ENCODE results near the gene ALKBH4. TPM values are rescaled to one million over a fixed set of nuclear protein-coding genes. Genes with fewer than 3 reads are reported as not detected.
"Not testable (repeated sequence)": the region's sequence is repeated elsewhere in the genome, so short reads cannot be mapped to it uniquely, and the experiment has no call there.

The ALKBH4 gene, protein sequence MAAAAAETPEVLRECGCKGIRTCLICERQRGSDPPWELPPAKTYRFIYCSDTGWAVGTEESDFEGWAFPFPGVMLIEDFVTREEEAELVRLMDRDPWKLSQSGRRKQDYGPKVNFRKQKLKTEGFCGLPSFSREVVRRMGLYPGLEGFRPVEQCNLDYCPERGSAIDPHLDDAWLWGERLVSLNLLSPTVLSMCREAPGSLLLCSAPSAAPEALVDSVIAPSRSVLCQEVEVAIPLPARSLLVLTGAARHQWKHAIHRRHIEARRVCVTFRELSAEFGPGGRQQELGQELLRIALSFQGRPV
- total RNA-seq (1 to 10 TPM; 8.6 to 9.5 TPM), polyA plus RNA-seq (ENCODE audit: insufficient read length in 6 of 6) (10 to 100 TPM; 10.3 to 14.1 (median 11.5) TPM)
- long read RNA-seq, donor 1, transcript ALKBH4-201 (3 exons, 2,105 nt) = major isoform, 5 of 6 reads
- long read RNA-seq, donor 1, partial matches to known transcripts = 0 of 6 reads
- long read RNA-seq, donor 1, other reads (novel, unspliced or antisense) = 0 of 6 reads
- long read RNA-seq, donor 2, partial matches to known transcripts = 0 of 4 reads
- long read RNA-seq, donor 2, other reads (novel, unspliced or antisense) = 0 of 4 reads
- long read RNA-seq, donor 3, transcript ALKBH4-201 (3 exons, 2,105 nt) = major isoform, 8 of 8 reads
- long read RNA-seq, donor 3, partial matches to known transcripts = 0 of 8 reads
- long read RNA-seq, donor 3, other reads (novel, unspliced or antisense) = 0 of 8 reads
- long read RNA-seq, donor 4, transcript ALKBH4-201 (3 exons, 2,105 nt) = major isoform, 22 of 30 reads
- long read RNA-seq, donor 4, partial matches to known transcripts = 0 of 30 reads
- long read RNA-seq, donor 4, other reads (novel, unspliced or antisense) = 8 of 30 reads
- long read RNA-seq, donor 5, transcript ALKBH4-201 (3 exons, 2,105 nt) = major isoform, 5 of 5 reads
- long read RNA-seq, donor 5, partial matches to known transcripts = 0 of 5 reads
- long read RNA-seq, donor 5, other reads (novel, unspliced or antisense) = 0 of 5 reads
- long read RNA-seq, donor 6, partial matches to known transcripts = 0 of 3 reads
- long read RNA-seq, donor 6, other reads (novel, unspliced or antisense) = 0 of 3 reads
- long read RNA-seq, donor 7, partial matches to known transcripts = 0 of 2 reads
- long read RNA-seq, donor 7, other reads (novel, unspliced or antisense) = 0 of 2 reads
- long read RNA-seq, donor 8, transcript ALKBH4-201 (3 exons, 2,105 nt) = major isoform, 5 of 5 reads
- long read RNA-seq, donor 8, partial matches to known transcripts = 0 of 5 reads
- long read RNA-seq, donor 8, other reads (novel, unspliced or antisense) = 0 of 5 reads
- long read RNA-seq, donor 9 = 0 reads
- long read RNA-seq, donor 10, transcript ALKBH4-202 (3 exons, 1,405 nt) = minor isoform, 6 of 32 reads
- long read RNA-seq, donor 10, transcript ALKBH4-201 (3 exons, 2,105 nt) = major isoform, 24 of 32 reads
- long read RNA-seq, donor 10, partial matches to known transcripts = 1 of 32 reads
- long read RNA-seq, donor 10, other reads (novel, unspliced or antisense) = 1 of 32 reads
- long read RNA-seq, donor 11, transcript ALKBH4-201 (3 exons, 2,105 nt) = major isoform, 5 of 6 reads
- long read RNA-seq, donor 11, partial matches to known transcripts = 0 of 6 reads
- long read RNA-seq, donor 11, other reads (novel, unspliced or antisense) = 0 of 6 reads
- long read RNA-seq, donor 12, partial matches to known transcripts = 6 of 9 reads
- long read RNA-seq, donor 12, other reads (novel, unspliced or antisense) = 0 of 9 reads

DNA sequence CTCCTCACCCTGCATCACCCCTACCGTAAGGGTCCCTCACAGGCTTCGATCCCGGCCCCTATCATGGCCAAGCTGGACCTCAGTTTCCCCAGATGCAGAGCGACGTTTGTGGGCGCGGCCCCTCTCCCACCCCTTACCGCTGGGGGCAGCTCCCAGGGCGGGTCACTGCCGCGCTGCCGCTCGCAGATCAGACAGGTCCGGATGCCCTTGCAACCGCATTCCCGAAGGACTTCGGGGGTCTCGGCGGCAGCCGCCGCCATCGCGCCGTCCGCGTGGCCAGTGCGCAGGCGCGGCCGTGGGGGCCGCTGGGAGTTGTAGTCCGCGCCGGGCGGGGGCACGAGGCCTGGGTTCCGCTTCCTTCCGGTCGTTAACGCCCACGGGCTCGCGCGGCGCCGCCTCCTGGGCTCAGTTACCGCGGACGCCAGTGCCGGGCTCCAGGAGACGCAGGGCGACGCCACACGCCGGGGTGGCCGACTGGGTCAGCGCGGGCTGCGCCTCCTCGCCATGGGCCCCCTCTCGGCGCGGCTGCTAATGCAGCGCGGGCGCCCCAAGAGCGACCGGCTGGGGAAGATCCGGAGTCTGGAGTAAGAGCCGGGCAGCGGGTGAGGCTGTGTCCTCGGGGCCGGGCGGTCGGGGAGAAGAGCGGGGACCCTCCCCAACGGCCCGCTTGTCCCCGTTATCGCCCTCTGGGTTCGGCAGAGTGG is at the start of gene ALKBH4, which contains the start of gene LRWD1:
TSS of gene ALKBH4 (minus strand) at position 287 of the 704 bp plus-strand sequence. CDS start at position 260, 27 bp downstream.
TSS of gene LRWD1 (plus strand) at position 408 of the 704 bp plus-strand sequence. CDS start at position 505, 97 bp downstream.
- Histone ChIP-seq H3K4me1 (peaks cover 12 to 28% of the 10 kb centered on the region in 2 donors), H3K27me3 (no peaks in the 10 kb centered on the region), H3K4me3 (peak within 1 kb of the TSS; percentile 76 to 96), H3K36me3 (peaks cover 0 to 24% of the 10 kb centered on the region in 2 donors), H3K27ac (peak within 1 kb of the TSS in 1 of 2 donors; percentile 82), H3K9me3 (no peaks in the 10 kb centered on the region)
- intact Hi-C loops (cut with DNase I) = no loop called here
- TF ChIP-seq, protein P1, sequence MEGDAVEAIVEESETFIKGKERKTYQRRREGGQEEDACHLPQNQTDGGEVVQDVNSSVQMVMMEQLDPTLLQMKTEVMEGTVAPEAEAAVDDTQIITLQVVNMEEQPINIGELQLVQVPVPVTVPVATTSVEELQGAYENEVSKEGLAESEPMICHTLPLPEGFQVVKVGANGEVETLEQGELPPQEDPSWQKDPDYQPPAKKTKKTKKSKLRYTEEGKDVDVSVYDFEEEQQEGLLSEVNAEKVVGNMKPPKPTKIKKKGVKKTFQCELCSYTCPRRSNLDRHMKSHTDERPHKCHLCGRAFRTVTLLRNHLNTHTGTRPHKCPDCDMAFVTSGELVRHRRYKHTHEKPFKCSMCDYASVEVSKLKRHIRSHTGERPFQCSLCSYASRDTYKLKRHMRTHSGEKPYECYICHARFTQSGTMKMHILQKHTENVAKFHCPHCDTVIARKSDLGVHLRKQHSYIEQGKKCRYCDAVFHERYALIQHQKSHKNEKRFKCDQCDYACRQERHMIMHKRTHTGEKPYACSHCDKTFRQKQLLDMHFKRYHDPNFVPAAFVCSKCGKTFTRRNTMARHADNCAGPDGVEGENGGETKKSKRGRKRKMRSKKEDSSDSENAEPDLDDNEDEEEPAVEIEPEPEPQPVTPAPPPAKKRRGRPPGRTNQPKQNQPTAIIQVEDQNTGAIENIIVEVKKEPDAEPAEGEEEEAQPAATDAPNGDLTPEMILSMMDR (IDR thresholded peaks at IDR 0.05) = peak in 1 of 2 donors; percentile 27
- ATAC-seq (peak; percentile 98), DNase-seq (peak; percentile 91 to 99 (median 95))

DNA sequence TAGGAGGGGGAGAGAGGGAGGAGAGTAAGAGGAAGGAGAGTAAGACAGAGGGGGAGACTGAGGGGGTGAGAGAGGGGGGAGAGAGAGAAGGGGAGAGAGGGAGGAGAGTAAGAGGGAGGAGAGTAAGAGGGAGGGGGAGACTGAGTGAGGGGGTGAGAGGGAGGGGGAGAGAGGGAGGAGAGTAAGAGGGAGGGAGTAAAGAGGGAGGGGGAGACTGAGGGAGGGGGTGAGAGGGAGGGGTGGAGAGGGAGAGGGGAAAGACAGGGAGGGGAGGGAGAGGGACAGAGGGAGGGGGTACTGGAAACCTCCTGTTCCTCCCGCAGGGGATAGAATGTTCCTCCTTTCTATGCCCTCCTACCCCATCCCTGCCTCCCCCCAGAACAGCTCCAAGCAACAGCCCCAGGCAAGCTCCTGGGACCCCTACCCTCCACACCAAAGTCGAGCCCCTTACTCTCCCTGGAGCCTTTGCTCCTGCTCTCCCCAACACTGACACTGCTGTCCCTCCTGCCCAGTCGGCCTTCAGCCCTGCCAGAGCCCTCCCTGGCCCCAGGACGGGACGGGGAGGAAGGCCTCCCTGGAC is 48.1 kb upstream of the ALKBH4 start:
- H3K4me1 ChIP-seq; H3K9me3 ChIP-seq; intact Hi-C loops (cut with DNase I); H3K36me3 ChIP-seq; H3K27me3 ChIP-seq: not testable (repeated sequence)
- H3K27ac ChIP-seq = peak overlapping the region; percentile 47 to 75
- ATAC-seq (peak; percentile 1), DNase-seq (peak; percentile 40 to 92 (median 70))
- peak overlapping the region in 1 of 2 donors; percentile 28 for H3K4me3 ChIP-seq

DNA sequence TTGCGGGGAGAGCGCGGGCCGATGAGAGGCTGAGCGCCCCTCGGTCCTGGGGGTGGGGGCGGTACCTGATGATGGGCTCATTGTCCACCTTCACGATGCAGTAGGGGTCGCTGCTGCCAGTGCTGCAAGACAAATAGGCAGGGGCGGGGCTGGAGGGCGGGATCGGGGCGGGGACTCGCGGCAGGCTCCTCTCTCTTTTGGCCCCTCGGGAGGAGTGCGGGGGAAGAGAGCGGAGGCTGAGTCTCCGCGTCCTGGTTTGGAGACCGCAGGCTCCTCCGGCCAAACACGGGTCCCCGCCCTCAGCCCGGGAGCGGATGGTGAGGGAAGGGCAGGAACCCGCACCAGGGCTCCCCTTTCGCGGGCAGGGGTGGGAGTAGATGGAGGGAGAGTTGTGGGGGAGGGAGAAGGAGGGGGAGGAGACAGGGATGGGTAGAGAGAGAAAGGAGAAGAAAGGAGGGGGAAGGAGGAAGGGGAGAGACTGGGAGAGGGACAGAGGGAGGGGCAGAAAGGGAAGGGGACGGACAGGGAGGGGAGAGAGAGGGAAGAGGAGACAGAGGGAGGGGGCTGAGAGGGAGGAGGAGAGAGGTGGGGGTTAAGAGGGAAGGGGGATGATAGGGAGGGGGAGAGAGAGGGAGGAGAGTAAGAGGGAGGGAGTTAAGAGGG is 47.3 kb upstream of the ALKBH4 start:
- intact Hi-C loops (cut with DNase I); H3K36me3 ChIP-seq; H3K9me3 ChIP-seq; DNase-seq; H3K27me3 ChIP-seq; H3K4me1 ChIP-seq; H3K27ac ChIP-seq; H3K4me3 ChIP-seq: not testable (repeated sequence)
- ATAC-seq = peak; percentile 55

DNA sequence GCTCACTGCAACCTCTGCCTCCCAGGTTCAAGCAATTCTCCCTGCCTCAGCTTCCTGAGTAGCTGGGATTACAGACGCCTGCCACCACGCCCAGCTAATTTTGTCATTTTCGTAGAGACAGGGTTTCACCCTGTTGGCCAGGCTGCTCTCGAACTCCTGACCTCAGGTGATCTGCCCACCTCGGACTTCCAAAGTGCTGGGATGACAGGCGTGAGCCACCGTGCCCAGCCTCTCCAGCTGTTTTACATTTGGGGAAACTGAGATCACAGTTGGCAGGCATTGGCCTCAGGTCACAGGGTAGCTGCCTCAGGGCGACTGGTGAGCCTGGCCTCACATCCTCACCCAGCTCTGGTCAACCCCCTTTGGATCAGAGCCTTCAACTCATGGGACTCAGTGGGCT is 45.9 kb upstream of the ALKBH4 start:
- H3K9me3 ChIP-seq; H3K27me3 ChIP-seq; H3K4me3 ChIP-seq; ATAC-seq; H3K36me3 ChIP-seq; intact Hi-C loops (cut with DNase I); H3K4me1 ChIP-seq; H3K27ac ChIP-seq: not testable (repeated sequence)
- DNase-seq = peak in 2 of 4 donors; percentile 15 to 35

DNA sequence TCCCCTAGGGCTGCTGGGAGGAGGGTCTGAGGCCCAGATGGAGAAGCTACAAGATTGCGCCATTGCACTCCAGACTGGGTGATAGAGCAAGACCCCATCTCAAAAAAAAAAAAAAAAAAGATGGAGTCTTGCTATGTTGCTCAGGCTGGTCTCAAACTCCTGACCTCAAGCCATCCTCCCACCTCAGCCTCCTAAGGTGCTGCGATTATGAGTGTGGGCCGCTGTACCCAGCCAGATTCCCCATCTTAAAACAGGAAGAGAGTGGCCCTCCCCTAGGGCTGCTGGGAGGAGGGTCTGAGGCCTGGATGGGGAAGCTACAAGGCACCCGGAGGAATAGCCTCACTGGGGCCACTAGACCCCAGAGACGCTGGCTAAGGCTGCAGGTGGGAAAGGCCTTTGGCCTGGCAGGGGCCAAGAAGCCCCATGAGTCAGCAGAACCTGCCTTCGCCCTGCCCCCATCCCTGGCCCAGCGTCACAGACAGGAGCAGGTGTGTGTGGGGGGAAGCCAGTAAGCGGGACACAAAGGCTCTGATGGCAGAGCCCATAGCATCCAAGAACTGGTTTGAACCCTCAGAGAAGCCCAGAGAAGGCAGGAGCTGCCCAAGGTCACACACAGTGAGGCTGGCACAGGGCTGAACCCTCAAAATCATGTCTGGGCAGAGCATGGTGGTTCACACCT is 42.9 kb upstream of the ALKBH4 start:
- ATAC-seq; H3K27ac ChIP-seq; H3K9me3 ChIP-seq; H3K36me3 ChIP-seq; H3K4me3 ChIP-seq; H3K27me3 ChIP-seq; intact Hi-C loops (cut with DNase I); H3K4me1 ChIP-seq: not testable (repeated sequence)
- peak in 2 of 4 donors; percentile 22 to 33 for DNase-seq

DNA sequence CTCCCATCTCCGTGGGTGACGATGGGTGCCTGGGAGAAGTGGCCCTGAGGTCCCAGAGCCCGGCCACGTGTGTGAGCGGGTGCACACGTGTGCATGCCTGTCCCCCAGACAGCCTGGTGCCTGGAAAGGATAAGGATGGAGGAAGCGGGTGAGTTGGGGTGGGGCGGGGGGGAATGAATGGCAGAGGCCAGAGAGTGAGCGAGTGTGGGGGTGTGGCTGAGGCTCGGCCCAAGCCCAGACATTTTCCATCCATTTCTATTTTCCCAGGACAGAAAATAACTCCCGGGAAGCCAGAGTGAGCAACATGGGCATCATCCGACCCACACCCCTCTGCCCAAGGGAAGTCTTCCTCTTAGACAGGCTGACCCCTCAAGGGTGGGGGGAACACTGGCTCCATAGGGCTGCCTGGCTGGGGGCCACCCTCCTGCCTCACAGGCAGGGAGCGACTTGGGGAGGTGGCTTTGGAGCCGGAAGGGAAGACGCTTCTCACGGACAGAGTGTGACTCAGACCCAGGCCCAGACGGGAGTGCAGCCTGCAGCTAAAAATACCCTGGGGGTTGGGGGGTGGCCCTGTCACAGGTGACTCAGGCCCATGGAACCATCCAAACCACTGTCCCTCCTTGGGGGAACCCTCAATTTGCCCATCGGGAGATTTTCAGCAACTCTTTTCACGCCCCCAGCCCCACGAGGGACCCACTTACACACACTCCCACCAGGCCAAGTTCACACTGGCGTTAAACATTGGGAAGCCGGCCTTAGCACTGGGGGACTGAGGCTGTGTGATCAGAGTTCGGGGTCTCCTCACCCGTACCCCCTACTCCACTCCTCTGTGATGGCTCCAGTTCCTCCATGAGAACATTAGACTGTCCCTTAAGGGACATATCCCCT is 40.9 kb upstream of the ALKBH4 start:
- ATAC-seq (peak; percentile 36), DNase-seq (peak in 1 of 4 donors; percentile 56)
- H3K4me1 ChIP-seq; H3K36me3 ChIP-seq; H3K4me3 ChIP-seq; H3K27me3 ChIP-seq; intact Hi-C loops (cut with DNase I); H3K9me3 ChIP-seq; H3K27ac ChIP-seq: not testable (repeated sequence)

DNA sequence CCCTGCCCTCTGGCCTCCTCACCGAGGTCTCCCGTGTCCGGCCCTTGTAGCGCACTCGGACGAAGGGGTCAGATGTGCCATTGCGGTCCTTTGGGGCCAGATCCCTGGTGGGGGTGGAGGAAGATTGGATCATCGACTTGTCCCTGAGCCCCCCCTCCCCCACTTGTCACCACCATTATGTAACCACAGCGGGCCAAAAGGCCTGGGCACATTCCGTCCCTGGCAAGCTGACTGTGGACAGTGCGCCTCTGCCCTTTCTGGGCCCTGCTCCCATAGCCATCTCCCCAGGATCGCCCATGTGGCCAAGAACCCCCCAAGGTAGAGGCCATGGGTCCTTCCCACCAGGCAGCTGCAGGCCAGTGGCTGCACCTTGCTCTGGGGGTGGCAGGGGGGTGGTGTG is 38.5 kb upstream of the ALKBH4 start:
- H3K4me1 ChIP-seq; H3K36me3 ChIP-seq; H3K9me3 ChIP-seq; DNase-seq; intact Hi-C loops (cut with DNase I); H3K27ac ChIP-seq; ATAC-seq; H3K4me3 ChIP-seq; H3K27me3 ChIP-seq: not testable (repeated sequence)

DNA sequence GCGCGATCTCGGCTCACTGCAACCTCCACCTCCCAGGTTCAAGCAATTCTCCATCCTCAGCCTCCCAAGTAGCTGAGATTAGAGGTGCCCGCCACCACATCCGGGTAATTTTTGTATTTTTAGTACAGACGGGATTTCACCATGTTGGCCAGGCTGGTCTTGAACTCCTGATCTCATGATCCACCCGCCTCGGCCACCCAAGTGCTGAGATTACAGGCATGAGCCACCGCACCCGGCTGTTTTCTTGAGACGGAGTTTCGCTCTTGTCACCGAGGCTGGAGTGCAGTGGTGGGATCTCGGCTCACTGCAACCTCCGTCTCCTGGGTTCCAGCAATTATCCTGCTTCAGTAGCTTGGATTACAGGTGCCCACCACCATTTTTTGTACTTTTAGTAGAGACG is 33.7 kb upstream of the ALKBH4 start:
- H3K27me3 ChIP-seq; H3K27ac ChIP-seq; H3K9me3 ChIP-seq; ATAC-seq; H3K36me3 ChIP-seq; H3K4me1 ChIP-seq; intact Hi-C loops (cut with DNase I); H3K4me3 ChIP-seq: not testable (repeated sequence)
- peak in 1 of 4 donors; percentile 39 for DNase-seq

All from left lung (tissue), 14 donors.